ENCODE measurements around the gene SNTB2.

The SNTB2 gene

DNA sequence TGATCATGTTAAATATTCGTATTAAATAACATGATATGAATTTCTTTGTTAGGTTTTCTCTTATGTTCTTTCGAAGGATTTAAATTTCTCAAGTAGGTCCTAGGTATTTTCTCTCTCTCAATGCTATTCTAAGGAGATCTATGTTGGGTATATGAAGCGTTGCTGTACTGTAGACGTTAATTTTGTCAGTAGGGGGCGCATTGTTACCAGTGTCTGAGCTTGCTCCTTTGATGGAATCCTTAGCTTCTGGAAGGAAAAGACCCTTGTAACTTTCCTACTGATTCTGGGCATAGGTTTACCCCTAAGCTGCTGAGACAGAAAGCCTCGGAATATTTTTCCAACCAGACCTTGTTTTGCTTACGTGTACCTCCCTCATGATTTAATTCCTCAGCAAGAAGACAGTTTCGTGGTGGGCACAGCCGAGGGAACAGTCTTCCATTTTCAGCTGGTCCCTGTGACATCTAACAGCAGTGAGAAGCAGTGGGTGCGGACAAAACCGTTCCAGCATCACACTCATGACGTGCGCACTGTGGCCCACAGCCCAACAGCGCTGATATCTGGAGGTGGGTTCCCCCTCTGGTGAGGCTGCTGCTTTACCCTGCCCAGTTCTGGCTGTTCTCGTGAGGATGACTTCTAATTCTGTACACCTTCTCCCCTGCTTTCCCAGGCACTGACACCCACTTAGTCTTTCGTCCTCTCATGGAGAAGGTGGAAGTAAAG lies 36.7 kb upstream of the SNTB2 start:
- H3K4me3 ChIP-seq (ENCODE audit: low read depth, low read length) = no peak overlapping the region
- TF ChIP-seq, protein P1, sequence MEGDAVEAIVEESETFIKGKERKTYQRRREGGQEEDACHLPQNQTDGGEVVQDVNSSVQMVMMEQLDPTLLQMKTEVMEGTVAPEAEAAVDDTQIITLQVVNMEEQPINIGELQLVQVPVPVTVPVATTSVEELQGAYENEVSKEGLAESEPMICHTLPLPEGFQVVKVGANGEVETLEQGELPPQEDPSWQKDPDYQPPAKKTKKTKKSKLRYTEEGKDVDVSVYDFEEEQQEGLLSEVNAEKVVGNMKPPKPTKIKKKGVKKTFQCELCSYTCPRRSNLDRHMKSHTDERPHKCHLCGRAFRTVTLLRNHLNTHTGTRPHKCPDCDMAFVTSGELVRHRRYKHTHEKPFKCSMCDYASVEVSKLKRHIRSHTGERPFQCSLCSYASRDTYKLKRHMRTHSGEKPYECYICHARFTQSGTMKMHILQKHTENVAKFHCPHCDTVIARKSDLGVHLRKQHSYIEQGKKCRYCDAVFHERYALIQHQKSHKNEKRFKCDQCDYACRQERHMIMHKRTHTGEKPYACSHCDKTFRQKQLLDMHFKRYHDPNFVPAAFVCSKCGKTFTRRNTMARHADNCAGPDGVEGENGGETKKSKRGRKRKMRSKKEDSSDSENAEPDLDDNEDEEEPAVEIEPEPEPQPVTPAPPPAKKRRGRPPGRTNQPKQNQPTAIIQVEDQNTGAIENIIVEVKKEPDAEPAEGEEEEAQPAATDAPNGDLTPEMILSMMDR (IDR thresholded peaks at IDR 0.05; ENCODE audit: borderline replicate concordance, insufficient read depth, low read depth, low read length) = peak; percentile 55; the same call in 1 of the 2 replicates

DNA sequence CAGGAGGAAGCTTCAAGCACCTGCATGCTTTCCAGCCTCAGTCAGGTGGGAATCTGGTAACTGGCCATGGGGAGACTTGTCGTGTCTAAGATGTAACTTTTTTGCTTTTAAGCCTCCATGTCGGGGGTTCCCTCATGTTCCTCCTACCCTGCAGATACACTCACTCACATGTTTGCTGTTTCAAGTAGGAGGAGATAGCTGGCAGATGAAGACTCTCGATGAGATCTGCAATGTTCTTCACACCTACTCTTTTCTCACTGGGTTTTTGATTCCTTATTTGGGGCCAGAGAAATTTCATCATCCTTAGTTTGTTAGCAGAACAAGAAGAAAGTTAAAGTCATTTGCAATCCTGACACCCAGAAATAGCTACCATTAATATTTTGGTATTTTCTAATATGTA lies 29.8 kb upstream of the SNTB2 start:
- no peak overlapping the region for H3K4me3 ChIP-seq (ENCODE audit: low read depth, low read length)
- TF ChIP-seq, protein P1 (IDR thresholded peaks at IDR 0.05; ENCODE audit: borderline replicate concordance, insufficient read depth, low read depth, low read length) = no peak

DNA sequence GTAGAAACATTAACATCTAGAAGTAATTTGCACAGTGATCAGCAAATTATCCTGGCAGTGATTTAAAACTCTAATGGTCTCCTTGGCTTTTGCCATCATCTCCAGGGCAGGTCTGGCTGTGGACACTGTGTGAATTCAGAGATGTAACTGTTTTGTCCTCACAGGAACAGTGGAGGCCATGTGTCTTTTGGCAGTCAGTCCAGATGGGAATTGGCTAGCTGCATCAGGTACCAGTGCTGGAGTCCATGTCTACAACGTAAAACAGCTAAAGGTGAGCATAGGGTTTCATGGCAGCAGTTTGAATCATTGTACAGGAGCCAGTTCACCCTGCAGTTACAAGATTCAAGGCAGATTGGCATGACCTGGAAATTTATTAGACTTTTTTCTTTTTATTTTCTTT lies 26.8 kb upstream of the SNTB2 start:
- TF ChIP-seq, protein P1 (IDR thresholded peaks at IDR 0.05; ENCODE audit: borderline replicate concordance, insufficient read depth, low read depth, low read length) = no peak
- no peak overlapping the region for H3K4me3 ChIP-seq (ENCODE audit: low read depth, low read length)

DNA sequence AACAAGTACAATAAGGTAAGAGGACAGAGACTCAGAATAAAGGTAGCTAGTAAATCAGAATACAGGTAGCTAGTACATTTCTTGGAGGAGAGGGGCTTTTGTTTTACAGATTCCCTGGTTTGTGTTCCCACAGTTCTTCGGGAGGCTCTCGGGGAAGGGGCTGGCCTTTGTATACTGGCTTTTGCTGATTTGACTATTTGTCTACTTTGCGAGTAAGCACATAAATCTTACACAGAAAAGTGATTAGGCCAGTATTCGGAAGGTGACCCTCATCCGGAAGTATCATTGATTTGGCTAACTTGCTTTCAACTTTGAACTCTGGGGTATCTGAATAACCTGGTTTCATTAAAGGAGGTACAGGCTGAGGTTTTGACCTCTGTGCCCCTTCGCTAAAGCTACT lies 21.4 kb upstream of the SNTB2 start:
- TF ChIP-seq, protein P1 (IDR thresholded peaks at IDR 0.05; ENCODE audit: borderline replicate concordance, insufficient read depth, low read depth, low read length) = no peak
- H3K4me3 ChIP-seq (ENCODE audit: low read depth, low read length) = no peak overlapping the region

DNA sequence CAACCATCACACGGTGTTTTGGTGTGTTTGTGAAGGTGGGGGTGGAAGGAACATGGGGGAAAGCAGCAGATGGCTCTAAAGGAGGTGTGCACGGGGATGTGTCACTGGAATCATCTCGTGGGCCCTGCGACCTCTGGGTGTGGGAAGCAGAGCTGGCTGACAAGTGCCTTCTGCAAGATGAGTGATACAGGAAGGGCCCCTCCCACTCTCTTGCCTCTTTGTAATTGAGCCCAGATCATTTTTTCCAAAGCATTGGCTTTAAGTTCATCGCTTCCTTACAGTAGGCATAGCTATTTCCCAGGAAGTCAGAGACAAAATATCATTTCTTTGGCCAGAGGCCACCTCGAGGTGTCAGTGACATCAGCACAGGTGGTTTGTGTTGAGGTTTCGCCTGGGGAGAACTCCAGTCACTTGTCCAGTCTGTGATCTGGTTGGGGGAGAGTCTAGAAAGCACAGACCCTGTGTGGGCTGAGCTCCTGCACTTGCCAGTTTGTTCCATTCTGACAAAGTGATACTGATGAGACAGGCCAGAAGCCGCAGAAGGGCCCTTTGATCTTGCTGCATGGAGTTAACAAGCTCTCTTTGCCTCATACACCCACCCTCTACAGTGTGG lies 20.6 kb upstream of the SNTB2 start:
- H3K4me3 ChIP-seq (ENCODE audit: low read depth, low read length) = no peak overlapping the region
- TF ChIP-seq, protein P1 (IDR thresholded peaks at IDR 0.05; ENCODE audit: borderline replicate concordance, insufficient read depth, low read depth, low read length) = no peak

DNA sequence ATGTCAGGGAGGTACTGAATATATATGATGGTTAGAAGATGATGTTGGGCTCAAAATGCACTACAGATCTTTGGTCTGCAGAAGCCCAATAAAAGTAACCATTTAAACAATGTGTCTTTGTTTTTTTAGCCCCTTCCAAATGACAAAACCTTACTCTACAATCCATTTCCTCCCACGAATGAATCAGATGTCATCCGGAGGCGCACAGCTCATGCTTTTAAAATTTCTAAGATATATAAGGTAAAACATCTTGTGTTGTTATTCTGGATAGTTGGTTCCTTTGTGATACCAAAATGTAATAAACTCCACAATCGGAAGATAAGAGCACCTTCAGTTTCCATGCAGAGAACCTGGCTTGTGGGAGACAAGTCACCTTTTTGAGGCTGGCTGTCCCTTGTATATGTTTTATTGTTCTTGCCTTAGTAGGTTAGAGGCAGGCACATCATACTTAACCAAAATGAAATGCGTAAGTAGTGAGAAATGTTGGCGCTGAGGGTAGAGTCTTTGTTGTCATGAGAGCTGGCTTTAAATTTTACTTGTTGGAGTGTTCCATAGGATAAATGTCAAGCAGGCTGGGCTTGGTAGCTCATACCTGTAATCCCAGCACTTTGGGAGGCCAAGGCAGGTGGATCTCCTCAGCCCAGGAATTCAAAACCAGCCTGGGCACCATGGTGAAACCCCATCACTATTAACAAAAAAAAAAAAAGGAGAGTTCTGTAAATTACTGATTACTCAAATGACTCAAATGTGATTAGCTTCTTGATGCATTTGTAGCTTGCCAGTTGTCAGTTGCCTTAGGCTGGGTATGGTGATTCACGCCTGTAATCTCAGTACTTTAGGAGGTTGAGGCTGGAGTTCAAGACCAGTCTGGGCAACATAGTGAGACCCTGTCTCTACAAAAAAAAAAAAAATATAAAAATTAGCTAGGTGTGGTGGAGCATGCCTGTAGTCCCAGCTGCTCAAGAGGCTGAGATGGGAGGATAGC lies 19.7 kb upstream of the SNTB2 start:
- TF ChIP-seq, protein P1 (IDR thresholded peaks at IDR 0.05; ENCODE audit: borderline replicate concordance, insufficient read depth, low read depth, low read length) = no peak
- no peak overlapping the region for H3K4me3 ChIP-seq (ENCODE audit: low read depth, low read length)
